NCI-H146 (cell line): Measurements from ENCODE around the gene ATXN1.
A peak's percentile ranks its signal among the peaks of the same experiment; 100 is the strongest.
"Not testable (repeated sequence)": the region's sequence is repeated elsewhere in the genome, so short reads cannot be mapped to it uniquely, and the experiment has no call there.

ENCODE experiments used
- DNase-seq: peaks from one replicate; lab custom pipeline; 2025; lab: John Stamatoyannopoulos, UW

Gene ATXN1

GRCh38 chr6:16720861-16721260 lies 40.4 kb downstream of the ATXN1 start:
- DNase-seq: no peak

GRCh38 chr6:16719488-16719887 lies 41.8 kb downstream of the ATXN1 start:
- no peak for DNase-seq

GRCh38 chr6:16718356-16718755 lies 42.9 kb downstream of the ATXN1 start:
- DNase-seq: no peak

- DNase-seq: no peak
Observed at GRCh38 chr6:16717275-16717942, 43.9 kb downstream of the ATXN1 start.

- no peak for DNase-seq
Observed at GRCh38 chr6:16716321-16716858, 44.9 kb downstream of the ATXN1 start.

- DNase-seq: no peak
Observed at GRCh38 chr6:16713597-16713996, 47.7 kb downstream of the ATXN1 start.

GRCh38 chr6:16712931-16713484 lies 48.3 kb downstream of the ATXN1 start:
- DNase-seq: peak; percentile 20

- DNase-seq: no peak
Observed at GRCh38 chr6:16712255-16712930, 48.9 kb downstream of the ATXN1 start.

- DNase-seq: peak; percentile 24
Observed at GRCh38 chr6:16711546-16712254, 49.6 kb downstream of the ATXN1 start.

GRCh38 chr6:16706911-16707783 lies 54.1 kb downstream of the ATXN1 start:
- DNase-seq: no peak

GRCh38 chr6:16706491-16706890 lies 54.8 kb downstream of the ATXN1 start:
- not testable (repeated sequence) for DNase-seq

- no peak for DNase-seq
Observed at GRCh38 chr6:16706029-16706428, 55.2 kb downstream of the ATXN1 start.

- no peak for DNase-seq
Observed at GRCh38 chr6:16705081-16705993, 55.9 kb downstream of the ATXN1 start.

GRCh38 chr6:16704401-16705045 lies 56.7 kb downstream of the ATXN1 start:
- DNase-seq: no peak

- not testable (repeated sequence) for DNase-seq
Observed at GRCh38 chr6:16702627-16703378, 58.5 kb downstream of the ATXN1 start.

GRCh38 chr6:16700916-16701234 lies 60.4 kb downstream of the ATXN1 start:
- no peak for DNase-seq

- no peak for DNase-seq
Observed at GRCh38 chr6:16700202-16700915, 60.9 kb downstream of the ATXN1 start.

GRCh38 chr6:16698997-16699868 lies 62.0 kb downstream of the ATXN1 start:
- DNase-seq: no peak
